Measurements from ENCODE around the gene SLC27A2. TPM values are rescaled to one million over a fixed set of nuclear protein-coding genes. Genes with fewer than 3 reads are reported as not detected.
"Not testable (repeated sequence)": the region's sequence is repeated elsewhere in the genome, so short reads cannot be mapped to it uniquely, and the experiment has no call there.

The SLC27A2 gene
- 10 to 100 TPM; 25.2 TPM for total RNA-seq

- DNase-seq: no peak
- peaks cover 19% of the 10 kb centered on the region for H3K36me3 Mint-ChIP-seq (ENCODE audit: low read depth)
- peaks cover 33% of the 10 kb centered on the region for H3K4me1 Mint-ChIP-seq (ENCODE audit: low read depth)
- H3K9me3 Mint-ChIP-seq: no peaks in the 10 kb centered on the region
- CTCF ChIA-PET: interaction anchor here (0.7 to 3.7 kb wide), 5 partner anchors 12 to 723 kb away, joined by 3 to 40 read pairs (median 3); no protein-coding TSS in a partner anchor
- peak within 1 kb of the TSS; percentile 98 for H3K4me3 Mint-ChIP-seq
- peaks cover 25% of the 10 kb centered on the region for H3K27me3 Mint-ChIP-seq (ENCODE audit: low read depth)
- intact Hi-C loops (cut with micrococcal nuclease): loop anchor here (2.0 to 10.0 kb wide), 3 partner anchors 37 to 699 kb away; partner anchors contain the start of gene TRPM7
- peak within 1 kb of the TSS; percentile 87 for H3K27ac Mint-ChIP-seq
Observed at GRCh38 chr15:50181969-50182218, at the start of gene SLC27A2. SLC27A2 (plus strand) TSS chr15:50182196; CDS start chr15:50182428, 232 bp downstream.

DNA sequence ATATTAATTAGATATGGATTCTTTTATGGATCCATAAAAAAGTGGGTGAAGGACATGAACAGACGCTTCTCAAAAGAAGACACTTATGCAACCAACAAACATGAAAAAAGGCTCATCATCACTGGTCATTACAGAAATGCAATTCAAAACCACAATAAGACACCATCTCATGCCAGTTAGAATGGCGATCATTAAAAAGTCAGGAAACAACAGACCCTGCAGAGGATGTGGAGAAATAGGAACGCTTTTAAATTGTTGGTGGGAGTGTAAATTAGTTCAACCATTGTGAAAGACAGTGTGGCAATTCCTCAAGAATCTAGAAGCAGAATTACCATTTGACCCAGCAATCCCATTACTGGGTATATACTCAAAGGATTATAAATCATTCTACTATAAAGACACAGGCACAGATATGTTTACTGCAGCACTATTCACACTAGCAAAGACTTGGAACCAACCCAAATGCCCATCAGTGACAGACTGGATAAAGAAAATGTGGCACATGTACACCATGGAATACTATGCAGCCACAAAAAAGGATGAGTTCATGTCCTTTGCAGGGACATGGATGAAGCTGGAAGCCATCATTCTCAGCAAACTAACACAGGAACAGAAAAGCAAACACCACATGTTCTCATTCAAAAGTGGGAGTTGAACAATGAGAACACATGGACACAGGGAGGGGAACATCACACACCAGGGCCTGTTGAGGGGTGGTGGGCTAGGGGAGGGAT is 49.6 kb upstream of the SLC27A2 start:
- DNase-seq; H3K4me3 Mint-ChIP-seq; H3K27me3 Mint-ChIP-seq (ENCODE audit: low read depth); H3K36me3 Mint-ChIP-seq (ENCODE audit: low read depth); CTCF ChIA-PET: not testable (repeated sequence)
- intact Hi-C loops (cut with micrococcal nuclease): loop anchor here (10.0 kb wide), 3 partner anchors 978 to 1882 kb away; partner anchors contain the start of genes COPS2, MAPK6 and SHC4
- Mint-ChIP-seq H3K4me1 (ENCODE audit: low read depth) (peaks cover 38% of the 10 kb centered on the region), H3K27ac (peak overlapping the region; percentile 42), H3K9me3 (peaks cover 11% of the 10 kb centered on the region)

- H3K9me3 Mint-ChIP-seq: peaks cover 11% of the 10 kb centered on the region
Observed at GRCh38 chr15:50134524-50135024, 47.4 kb upstream of the SLC27A2 start.

DNA sequence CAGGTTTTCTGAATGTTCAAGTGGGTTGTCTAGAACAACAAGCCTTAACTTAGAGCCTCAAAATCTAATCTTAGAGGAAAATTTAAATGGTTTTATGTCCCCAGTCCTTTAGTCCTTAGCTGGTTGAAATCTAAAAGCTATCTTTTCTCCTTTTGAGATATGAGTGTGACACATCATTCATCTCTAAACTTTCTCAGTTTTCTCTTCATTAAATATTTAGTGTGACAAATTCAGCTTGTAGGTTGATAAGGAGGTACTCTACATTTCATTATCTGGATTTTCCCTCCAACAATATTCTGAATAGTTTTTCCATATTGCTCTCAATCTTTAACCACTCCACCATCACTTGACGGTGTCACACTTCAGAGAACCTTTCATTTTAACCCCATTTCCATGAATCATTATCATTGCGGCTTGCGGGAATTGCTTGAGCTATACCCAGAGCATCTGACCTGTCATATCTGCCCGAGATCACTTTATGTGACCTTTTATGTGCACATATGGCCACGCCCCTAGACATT is 46.9 kb upstream of the SLC27A2 start:
- intact Hi-C loops (cut with micrococcal nuclease): loop anchor here (1.0 to 10.0 kb wide), 16 partner anchors 11 to 1880 kb away; partner anchors contain the start of genes CEP152, COPS2, DUT and EID1
- CTCF ChIA-PET: interaction anchor here (0.9 to 2.5 kb wide), 2 partner anchors 10 to 25 kb away, joined by 4 to 10 read pairs; no protein-coding TSS in a partner anchor
- peak; percentile 87 for DNase-seq
- peaks cover 54% of the 10 kb centered on the region for H3K4me1 Mint-ChIP-seq (ENCODE audit: low read depth)
- H3K4me3 Mint-ChIP-seq: peak overlapping the region; percentile 12
- peaks cover 4% of the 10 kb centered on the region for H3K27me3 Mint-ChIP-seq (ENCODE audit: low read depth)
- peaks cover 11% of the 10 kb centered on the region for H3K9me3 Mint-ChIP-seq
- peaks cover 5% of the 10 kb centered on the region for H3K36me3 Mint-ChIP-seq (ENCODE audit: low read depth)
- peak overlapping the region; percentile 92 for H3K27ac Mint-ChIP-seq

More at GRCh38 chr15:50134524-50135024, 47.4 kb upstream of the SLC27A2 start:
- intact Hi-C loops (cut with micrococcal nuclease): loop anchor here (1.0 to 10.0 kb wide), 16 partner anchors 10 to 1880 kb away; partner anchors contain the start of genes CEP152, COPS2, DUT and EID1
- H3K4me3 Mint-ChIP-seq: peak overlapping the region; percentile 1
- no peak for DNase-seq
- H3K4me1 Mint-ChIP-seq (ENCODE audit: low read depth): peaks cover 52% of the 10 kb centered on the region
- peak overlapping the region; percentile 92 for H3K27ac Mint-ChIP-seq
- peaks cover 5% of the 10 kb centered on the region for H3K36me3 Mint-ChIP-seq (ENCODE audit: low read depth)
- H3K27me3 Mint-ChIP-seq (ENCODE audit: low read depth): peaks cover 4% of the 10 kb centered on the region
- CTCF ChIA-PET: interaction anchor here (0.9 to 2.5 kb wide), 2 partner anchors 11 to 24 kb away, joined by 4 to 10 read pairs; no protein-coding TSS in a partner anchor

GRCh38 chr15:50137330-50137761 is 44.6 kb upstream of the SLC27A2 start:
- intact Hi-C loops (cut with micrococcal nuclease): loop anchor here (1.0 to 10.0 kb wide), 9 partner anchors 19 to 1877 kb away; partner anchors contain the start of genes COPS2, DTWD1, DUT and EID1
- CTCF ChIA-PET: interaction anchor here (0.6 to 1.5 kb wide), 8 partner anchors 8 to 1351 kb away, joined by 3 to 4 read pairs (median 3); no protein-coding TSS in a partner anchor

GRCh38 chr15:50137893-50138292 is 44.1 kb upstream of the SLC27A2 start:
- Mint-ChIP-seq H3K27me3 (ENCODE audit: low read depth) (no peaks in the 10 kb centered on the region), H3K9me3 (no peaks in the 10 kb centered on the region), H3K27ac (peak overlapping the region; percentile 92), H3K4me3 (no peak overlapping the region), H3K4me1 (ENCODE audit: low read depth) (peaks cover 50% of the 10 kb centered on the region), H3K36me3 (ENCODE audit: low read depth) (no peaks in the 10 kb centered on the region)
- no peak for DNase-seq
- intact Hi-C loops (cut with micrococcal nuclease): loop anchor here (1.0 to 10.0 kb wide), 10 partner anchors 20 to 1877 kb away; partner anchors contain the start of genes COPS2, DTWD1, DUT and EID1
- CTCF ChIA-PET: interaction anchor here (0.6 to 1.0 kb wide), 5 partner anchors 13 to 1352 kb away, joined by 3 to 4 read pairs (median 3); no protein-coding TSS in a partner anchor

More at GRCh38 chr15:50137330-50137761, 44.6 kb upstream of the SLC27A2 start:
- peaks cover 50% of the 10 kb centered on the region for H3K4me1 Mint-ChIP-seq (ENCODE audit: low read depth)
- peaks cover 4% of the 10 kb centered on the region for H3K36me3 Mint-ChIP-seq (ENCODE audit: low read depth)
- DNase-seq: peak; percentile 76
- peak overlapping the region; percentile 92 for H3K27ac Mint-ChIP-seq
- peak overlapping the region; percentile 54 for H3K4me3 Mint-ChIP-seq
- H3K27me3 Mint-ChIP-seq (ENCODE audit: low read depth): peaks cover 2% of the 10 kb centered on the region
- H3K9me3 Mint-ChIP-seq: peaks cover 4% of the 10 kb centered on the region

DNA sequence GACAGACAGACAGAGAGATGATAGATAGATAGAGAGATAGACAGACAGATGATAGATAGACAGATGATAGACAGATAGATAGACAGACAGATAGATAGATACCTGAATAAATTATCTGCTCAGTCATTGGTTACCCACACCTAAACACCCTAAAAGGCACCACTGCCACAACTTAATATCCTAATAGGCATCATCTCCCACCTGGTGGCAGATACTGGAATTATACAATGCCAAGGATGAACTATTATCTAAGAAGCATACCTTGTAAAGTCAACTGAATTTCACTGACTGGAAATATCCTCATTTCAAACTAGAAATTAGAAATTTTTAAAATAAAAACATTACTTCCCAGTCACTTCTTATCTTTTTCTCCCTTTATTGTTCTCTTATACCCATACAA is 43.6 kb upstream of the SLC27A2 start:
- intact Hi-C loops (cut with micrococcal nuclease): loop anchor here (1.0 to 10.0 kb wide), 6 partner anchors 262 to 1876 kb away; partner anchors contain the start of genes COPS2, DUT, EID1 and MAPK6
- H3K27me3 Mint-ChIP-seq (ENCODE audit: low read depth): no peaks in the 10 kb centered on the region
- CTCF ChIA-PET: interaction anchor here (1.0 kb wide), 1 partner anchor 222 kb away, joined by 3 read pairs; no protein-coding TSS in a partner anchor

GRCh38 chr15:50140098-50140497 is 41.9 kb upstream of the SLC27A2 start:
- Mint-ChIP-seq H3K27me3 (ENCODE audit: low read depth) (no peaks in the 10 kb centered on the region), H3K4me3 (no peak overlapping the region), H3K9me3 (no peaks in the 10 kb centered on the region), H3K36me3 (ENCODE audit: low read depth) (peaks cover 1% of the 10 kb centered on the region), H3K4me1 (ENCODE audit: low read depth) (peaks cover 46% of the 10 kb centered on the region), H3K27ac (no peak overlapping the region)
- CTCF ChIA-PET: interaction anchor here (0.6 kb wide), 1 partner anchor 153 kb away, joined by 5 read pairs; no protein-coding TSS in a partner anchor
- intact Hi-C loops (cut with micrococcal nuclease): loop anchor here (10.0 kb wide), 1 partner anchor 1785 kb away; no protein-coding TSS in a partner anchor
- DNase-seq: no peak

More for the DNA sequence above, 43.6 kb upstream of the SLC27A2 start:
- Mint-ChIP-seq H3K36me3 (ENCODE audit: low read depth) (no peaks in the 10 kb centered on the region), H3K9me3 (no peaks in the 10 kb centered on the region), H3K4me1 (ENCODE audit: low read depth) (peaks cover 50% of the 10 kb centered on the region), H3K4me3 (no peak overlapping the region), H3K27ac (peak overlapping the region; percentile 92)
- no peak for DNase-seq

DNA sequence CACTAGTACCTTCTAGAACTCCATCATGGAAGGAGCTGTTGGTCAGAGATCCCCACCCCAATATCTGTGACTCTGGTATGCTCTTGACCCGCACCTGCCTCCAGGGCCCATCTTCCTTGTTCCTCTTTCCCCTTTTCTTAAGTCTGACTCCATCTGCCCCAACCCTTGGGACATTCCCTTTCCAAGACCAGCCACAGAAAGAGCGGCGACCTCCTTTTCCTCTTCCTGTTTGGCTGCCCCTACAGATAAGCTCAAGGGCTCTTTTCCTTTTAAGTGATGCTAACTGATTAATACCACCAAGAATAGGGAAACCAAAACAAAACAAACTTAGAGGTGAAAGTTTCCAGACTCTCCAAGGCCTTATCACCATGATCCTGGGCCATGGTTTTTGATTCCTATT is 41.0 kb upstream of the SLC27A2 start:
- Mint-ChIP-seq H3K9me3 (no peaks in the 10 kb centered on the region), H3K27me3 (ENCODE audit: low read depth) (no peaks in the 10 kb centered on the region), H3K4me3 (no peak overlapping the region), H3K36me3 (ENCODE audit: low read depth) (peaks cover 1% of the 10 kb centered on the region), H3K27ac (no peak overlapping the region), H3K4me1 (ENCODE audit: low read depth) (peaks cover 37% of the 10 kb centered on the region)
- CTCF ChIA-PET: no interaction called here
- intact Hi-C loops (cut with micrococcal nuclease): loop anchor here (10.0 kb wide), 1 partner anchor 1786 kb away; no protein-coding TSS in a partner anchor
- no peak for DNase-seq

DNA sequence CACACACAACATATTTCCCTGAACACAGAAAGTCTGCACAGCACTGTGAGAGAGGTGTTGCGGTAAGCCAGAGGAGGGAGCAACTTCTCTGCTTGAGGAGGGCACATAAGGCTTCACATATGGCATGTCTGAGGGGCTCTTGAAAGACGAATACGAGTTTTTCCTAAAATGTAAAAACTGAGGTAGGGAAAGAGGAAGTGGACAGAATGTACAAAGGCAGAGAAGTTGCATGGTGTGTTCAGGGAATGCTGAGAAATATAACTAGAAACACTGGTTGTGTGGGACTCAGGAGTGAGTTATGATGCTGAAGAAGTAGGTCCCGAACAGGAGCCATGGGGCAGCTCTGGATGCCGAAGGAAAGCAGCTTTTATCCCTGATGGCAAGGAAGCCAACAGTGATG is 40.1 kb upstream of the SLC27A2 start:
- Mint-ChIP-seq H3K4me1 (ENCODE audit: low read depth) (peaks cover 30% of the 10 kb centered on the region), H3K9me3 (no peaks in the 10 kb centered on the region), H3K36me3 (ENCODE audit: low read depth) (peaks cover 1% of the 10 kb centered on the region), H3K4me3 (no peak overlapping the region), H3K27me3 (ENCODE audit: low read depth) (no peaks in the 10 kb centered on the region), H3K27ac (no peak overlapping the region)
- DNase-seq: no peak
- intact Hi-C loops (cut with micrococcal nuclease): loop anchor here (10.0 kb wide), 1 partner anchor 1787 kb away; no protein-coding TSS in a partner anchor
- CTCF ChIA-PET: interaction anchor here (1.4 kb wide), 1 partner anchor 174 kb away, joined by 3 read pairs; no protein-coding TSS in a partner anchor

- CTCF ChIA-PET: interaction anchor here (0.6 to 1.4 kb wide), 5 partner anchors 52 to 1283 kb away, joined by 3 read pairs; partner anchors contain the start of gene FGF7
- Mint-ChIP-seq H3K4me3 (no peak overlapping the region), H3K9me3 (no peaks in the 10 kb centered on the region), H3K36me3 (ENCODE audit: low read depth) (peaks cover 1% of the 10 kb centered on the region), H3K27me3 (ENCODE audit: low read depth) (no peaks in the 10 kb centered on the region), H3K4me1 (ENCODE audit: low read depth) (peaks cover 15% of the 10 kb centered on the region), H3K27ac (no peak overlapping the region)
- intact Hi-C loops (cut with micrococcal nuclease): loop anchor here (10.0 kb wide), 1 partner anchor 1789 kb away; no protein-coding TSS in a partner anchor
- DNase-seq: no peak
Observed at GRCh38 chr15:50143255-50143860, 38.6 kb upstream of the SLC27A2 start.

All from activated naive CD4-positive, alpha-beta T cell treated with anti-CD3 and anti-CD28 coated beads for 36 hours (primary cell).